Hepatocyte (in vitro differentiated cells): Measurements from ENCODE around the gene S100A11.

Experiments used
- CTCF ChIP-seq: fragments of 200-600 bp; sonication (generic); IDR thresholded peaks from 2 replicates; pipeline ENCODE4 v1.5.1; 2016; ENCODE audit warnings: antibody characterized with exemption, mild to moderate bottlenecking; ENCODE audit not compliant: poor library complexity
- EZH2 ChIP-seq: fragments of 200-600 bp; sonication (generic); IDR thresholded peaks from 2 replicates; pipeline ENCODE4 v1.6.1; 2016; ENCODE audit warnings: antibody characterized with exemption, mild to moderate bottlenecking, borderline replicate concordance
- EZH2phosphoT487 ChIP-seq: fragments of 200-600 bp; sonication (generic); IDR thresholded peaks from one replicate; pipeline ENCODE4 v1.6.1; 2018; ENCODE audit warnings: antibody characterized with exemption, mild to moderate bottlenecking, low read depth, moderate library complexity; ENCODE audit not compliant: unreplicated experiment, severe bottlenecking

DNA sequence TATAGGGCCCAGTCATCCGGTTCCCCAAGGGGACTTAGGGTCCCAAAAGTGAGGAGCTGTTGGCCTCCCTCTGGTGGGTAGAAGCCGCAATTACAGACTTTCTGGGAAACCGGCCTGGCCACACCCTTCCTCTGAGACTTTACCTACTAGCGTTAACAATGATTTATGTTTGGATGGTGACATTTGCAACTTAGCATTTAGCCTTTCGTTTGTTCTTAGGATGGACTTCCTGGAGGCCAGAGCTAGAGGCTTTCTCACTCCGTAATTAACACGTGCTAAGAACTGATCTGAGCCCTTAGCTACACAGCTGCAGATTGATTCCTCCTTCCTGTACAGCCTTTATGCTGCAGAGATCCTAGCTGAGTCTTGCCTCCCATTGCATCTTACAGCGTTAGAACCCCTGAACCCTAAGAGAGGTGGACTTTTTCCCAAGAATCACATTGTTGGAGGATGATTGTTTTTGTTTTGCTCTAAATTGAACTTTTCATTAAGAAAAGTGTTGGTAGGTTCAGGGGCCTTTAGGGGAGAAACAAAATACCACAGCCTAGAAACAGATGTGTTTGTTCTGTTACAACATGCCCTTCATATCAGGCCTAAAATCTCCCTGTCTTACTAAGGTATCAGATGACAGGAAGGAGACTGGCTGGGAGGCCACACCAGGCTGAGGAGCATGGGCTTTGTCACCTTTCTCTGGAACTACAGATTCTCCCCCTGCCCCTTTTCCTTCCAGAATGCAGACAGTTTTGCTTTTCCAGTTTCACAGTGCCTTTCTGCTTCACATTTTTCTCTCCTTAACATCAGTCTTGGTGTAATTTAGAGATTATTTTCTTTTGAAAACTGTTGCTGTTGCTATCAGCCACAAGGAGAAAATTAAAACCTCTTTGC, 1.9 kb downstream of the S100A11 start:
- peak; percentile 62 for TF ChIP-seq CTCF
- no peak for TF ChIP-seq EZH2
- TF ChIP-seq EZH2phosphoT487 = no peak
